ENCODE results near the gene EMC10.

The EMC10 gene

GRCh38 chr19:50476224-50476906 is at the start of gene EMC10, which contains the start of gene GARIN5A:
Gene EMC10, plus strand, starts transcription at chr19:50476507. Its CDS starts 38 bp downstream, at chr19:50476545.
Gene GARIN5A, minus strand, starts transcription at chr19:50476848. Its CDS starts 460 bp downstream, at chr19:50476388.
- TF ChIP-seq CTCF (IDR thresholded peaks at IDR 0.05; ENCODE audit: low read depth, low read length), result no peak
- peak within 1 kb of the TSS; percentile 76 for H3K4me3 ChIP-seq (ENCODE audit: low read depth, low read length)

GRCh38 chr19:50427318-50427925 is 48.9 kb upstream of the EMC10 start:
- TF ChIP-seq CTCF (IDR thresholded peaks at IDR 0.05; ENCODE audit: low read depth, low read length), result no peak
- H3K4me3 ChIP-seq (ENCODE audit: low read depth, low read length), result no peak overlapping the region

- no peak overlapping the region for H3K4me3 ChIP-seq (ENCODE audit: low read depth, low read length)
- TF ChIP-seq CTCF (IDR thresholded peaks at IDR 0.05; ENCODE audit: low read depth, low read length), result no peak
Measured at GRCh38 chr19:50427997-50428425, 48.3 kb upstream of the EMC10 start.

- H3K4me3 ChIP-seq (ENCODE audit: low read depth, low read length), result no peak overlapping the region
- TF ChIP-seq CTCF (IDR thresholded peaks at IDR 0.05; ENCODE audit: low read depth, low read length), result no peak
Measured at GRCh38 chr19:50428772-50429463, 47.4 kb upstream of the EMC10 start.

- no peak for TF ChIP-seq CTCF (IDR thresholded peaks at IDR 0.05; ENCODE audit: low read depth, low read length)
- H3K4me3 ChIP-seq (ENCODE audit: low read depth, low read length), result peak overlapping the region; percentile 57
Measured at GRCh38 chr19:50430888-50431342, 45.4 kb upstream of the EMC10 start.

GRCh38 chr19:50431343-50432220 is 44.7 kb upstream of the EMC10 start:
- TF ChIP-seq CTCF (IDR thresholded peaks at IDR 0.05; ENCODE audit: low read depth, low read length), result no peak
- peak overlapping the region; percentile 57 for H3K4me3 ChIP-seq (ENCODE audit: low read depth, low read length)

Measured in WI38 (cell line).